KOPT-K1 (cell line): ENCODE data around the gene PHC1.

Experiments used
- H3K27ac ChIP-seq: fragments of 200-600 bp; sonication (generic); 2 replicates; pipeline ENCODE4 v1.5.1; 2016; ENCODE audit warnings: antibody characterized with exemption, mild to moderate bottlenecking, low read depth, low read length; ENCODE audit not compliant: poor library complexity, severe bottlenecking
- H3K36me3 ChIP-seq: fragments of 200-600 bp; sonication (generic); 2 replicates; pipeline ENCODE4 v1.5.1; 2017; ENCODE audit warnings: antibody characterized with exemption, mild to moderate bottlenecking, low read length, moderate library complexity; ENCODE audit not compliant: insufficient read depth
- H3K9me3 ChIP-seq: fragments of 200-600 bp; sonication (generic); 2 replicates; pipeline ENCODE4 v1.5.1; 2017; ENCODE audit warnings: antibody characterized with exemption, low read length, mild to moderate bottlenecking; ENCODE audit not compliant: insufficient read depth, poor library complexity, severe bottlenecking

The PHC1 gene

DNA sequence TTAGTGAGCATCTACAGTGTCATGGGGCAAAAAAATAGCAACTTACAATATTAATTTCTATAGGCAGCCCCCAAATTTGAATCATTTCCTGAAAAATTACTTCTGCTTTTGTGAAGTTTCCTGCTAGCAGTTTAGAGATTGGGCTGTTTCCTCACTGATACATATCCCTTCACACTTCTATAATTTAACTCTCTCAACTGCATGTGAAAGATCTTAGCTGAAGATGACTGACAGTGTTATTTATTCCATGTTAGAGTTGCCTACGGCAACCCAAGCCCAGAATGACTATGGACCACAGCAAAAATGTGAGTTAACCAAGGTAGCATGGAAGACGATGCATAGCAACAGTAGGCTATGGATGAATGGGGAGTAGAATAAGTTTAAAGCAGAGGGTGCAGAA is 75.1 kb downstream of the PHC1 start, which contains the start of gene KLRG1:
TSS of gene KLRG1 (plus strand) at position 134 of the 400 bp plus-strand sequence. CDS start at position 224, 90 bp downstream.
- H3K27ac ChIP-seq, result no peak within 1 kb of the TSS
- no peaks in the 10 kb centered on the region for H3K9me3 ChIP-seq
- no peaks in the 10 kb centered on the region for H3K36me3 ChIP-seq
